Ascending aorta (tissue), 2 donors: Measurements from ENCODE around the gene KDM2B. TPM values are rescaled to one million over a fixed set of nuclear protein-coding genes. Genes with fewer than 3 reads are reported as not detected.

Experiments used
- DNase-seq, 2 donors: peaks; one replicate each; pipeline ENCODE4 v3.0.0-alpha.2; 2019; ENCODE audit warnings: low spot score in 2 of 2
- H3K27ac ChIP-seq, 2 donors: fragments of 200-600 bp; sonication (generic); one replicate each; pipeline ENCODE4 v1.5.1; 2016 to 2017; ENCODE audit warnings: mild to moderate bottlenecking in 1 of 2
- H3K27me3 ChIP-seq: fragments of 200-600 bp; sonication (generic); one replicate; pipeline ENCODE4 v1.5.1; 2017
- H3K36me3 ChIP-seq, 2 donors: fragments of 200-600 bp; sonication (generic); one replicate each; pipeline ENCODE4 v1.5.1; 2016
- H3K4me1 ChIP-seq, 2 donors: fragments of 200-600 bp; sonication (generic); one replicate each; pipeline ENCODE4 v1.5.1; 2016 to 2017; ENCODE audit warnings: mild to moderate bottlenecking in 1 of 2
- H3K4me3 ChIP-seq, 2 donors: fragments of 200-600 bp; sonication (generic); one replicate each; pipeline ENCODE4 v1.5.1; 2016 to 2017; ENCODE audit warnings: mild to moderate bottlenecking in 1 of 2
- H3K9me3 ChIP-seq, 2 donors: fragments of 200-600 bp; sonication (generic); one replicate each; pipeline ENCODE4 v1.5.1; 2016
- CTCF ChIP-seq, 3 experiments: fragments of 200-600 bp in 2 of 3; fragments of 450-650 bp in 1 of 3; sonication (generic) in 2 of 3; IDR thresholded peaks; one replicate each; pipeline ENCODE4 v1.5.1; 2016 to 2019; ENCODE audit warnings: antibody characterized with exemption in 3 of 3, mild to moderate bottlenecking in 1 of 3, moderate library complexity in 1 of 3
- intact Hi-C: fragments of 100-400 bp; cut with DNase I; formaldehyde crosslinking; loops from one replicate; pipeline ENCODE4 v1.15.1; 2023
- total RNA-seq: library from RNA; depleted of rRNA; stranded (reverse); fragments of >200 nt; gene quantifications from one replicate; pipeline ENCODE4 v1.1.0, GENCODE V29; 2016

The KDM2B gene
- total RNA-seq, 1 donor from 2014 or later: 17.3 TPM

- no peak for DNase-seq
- no peaks in the 10 kb centered on the region for H3K4me1 ChIP-seq
- TF ChIP-seq CTCF (IDR thresholded peaks at IDR 0.05): no peak
- no peak overlapping the region for H3K27ac ChIP-seq
- H3K9me3 ChIP-seq: no peaks in the 10 kb centered on the region
- intact Hi-C loops: no loop called here
- peaks cover 47 to 54% of the 10 kb centered on the region in 2 donors for H3K36me3 ChIP-seq
- no peak overlapping the region for H3K4me3 ChIP-seq
- H3K27me3 ChIP-seq: no peaks in the 10 kb centered on the region
Observed at GRCh38 chr12:121420109-121420508, 160.7 kb downstream of the KDM2B start.

GRCh38 chr12:121417847-121418246 lies 163.0 kb downstream of the KDM2B start:
- peaks cover 31 to 33% of the 10 kb centered on the region in 2 donors for H3K36me3 ChIP-seq
- H3K9me3 ChIP-seq: no peaks in the 10 kb centered on the region
- no peak for DNase-seq
- TF ChIP-seq CTCF (IDR thresholded peaks at IDR 0.05): no peak
- no peaks in the 10 kb centered on the region for H3K27me3 ChIP-seq
- H3K4me1 ChIP-seq: no peaks in the 10 kb centered on the region
- no peak overlapping the region for H3K27ac ChIP-seq
- H3K4me3 ChIP-seq: no peak overlapping the region
- intact Hi-C loops: no loop called here

GRCh38 chr12:121413917-121414316 lies 166.9 kb downstream of the KDM2B start:
- Histone ChIP-seq H3K36me3 (peaks cover 13 to 14% of the 10 kb centered on the region in 2 donors), H3K27me3 (no peaks in the 10 kb centered on the region), H3K9me3 (no peaks in the 10 kb centered on the region), H3K27ac (no peak overlapping the region), H3K4me1 (no peaks in the 10 kb centered on the region), H3K4me3 (no peak overlapping the region)
- no peak for DNase-seq
- intact Hi-C loops: no loop called here
- no peak for TF ChIP-seq CTCF (IDR thresholded peaks at IDR 0.05)

GRCh38 chr12:121405211-121405610 lies 175.6 kb downstream of the KDM2B start:
- DNase-seq: peak in 1 of 2 donors; percentile 5
- Histone ChIP-seq H3K4me1 (peaks cover 0 to 15% of the 10 kb centered on the region in 2 donors), H3K27me3 (no peaks in the 10 kb centered on the region), H3K27ac (no peak overlapping the region), H3K36me3 (peaks cover 20 to 23% of the 10 kb centered on the region in 2 donors), H3K9me3 (no peaks in the 10 kb centered on the region), H3K4me3 (no peak overlapping the region)
- intact Hi-C loops: no loop called here
- TF ChIP-seq CTCF (IDR thresholded peaks at IDR 0.05): no peak

- no peak overlapping the region for H3K27ac ChIP-seq
Observed at GRCh38 chr12:121404734-121405133, 176.1 kb downstream of the KDM2B start.

More at GRCh38 chr12:121404734-121405133, 176.1 kb downstream of the KDM2B start:
- intact Hi-C loops: no loop called here
- Histone ChIP-seq H3K4me3 (no peak overlapping the region), H3K36me3 (peaks cover 20 to 23% of the 10 kb centered on the region in 2 donors), H3K9me3 (no peaks in the 10 kb centered on the region), H3K27me3 (no peaks in the 10 kb centered on the region), H3K4me1 (peaks cover 0 to 15% of the 10 kb centered on the region in 2 donors)
- no peak for TF ChIP-seq CTCF (IDR thresholded peaks at IDR 0.05)
- DNase-seq: no peak
